Thoracic aorta (tissue), 2 donors: Measurements from ENCODE around the gene RXFP2. TPM values are rescaled to one million over a fixed set of nuclear protein-coding genes. Genes with fewer than 3 reads are reported as not detected.

Experiments
- ATAC-seq: fragments of 150-250 bp; one replicate; pipeline ENCODE4 v1.8.0; 2017; ENCODE audit warnings: low read depth; ENCODE audit not compliant: insufficient number of reproducible peaks, low FRiP score
- DNase-seq: peaks from one replicate; pipeline ENCODE4 v3.0.0-alpha.2; 2020; ENCODE audit warnings: low spot score
- H3K27ac ChIP-seq, 2 donors: fragments of 200-600 bp; sonication (generic); 1 replicate in 1 of 2; 2 replicates in 1 of 2; pipeline ENCODE4 v1.5.1; 2016; ENCODE audit warnings: mild to moderate bottlenecking in 2 of 2, moderate library complexity in 2 of 2
- H3K27me3 ChIP-seq: fragments of 200-600 bp; sonication (generic); replicated peaks from 2 replicates; pipeline ENCODE4 v1.6.0; 2016; ENCODE audit warnings: mild to moderate bottlenecking; ENCODE audit not compliant: insufficient read depth
- H3K36me3 ChIP-seq: fragments of 200-600 bp; sonication (generic); one replicate; pipeline ENCODE4 v1.5.1; 2016
- H3K4me1 ChIP-seq, 2 donors: fragments of 200-600 bp; sonication (generic); 1 replicate in 1 of 2; 2 replicates in 1 of 2; pipeline versions ENCODE4 v1.5.1 to v1.6.0; 2016; ENCODE audit warnings: low read depth in 2 of 2, mild to moderate bottlenecking in 1 of 2; ENCODE audit not compliant: control insufficient read depth in 1 of 2
- H3K4me3 ChIP-seq: fragments of 200-600 bp; sonication (generic); 2 replicates; pipeline ENCODE4 v1.5.1; 2016; ENCODE audit warnings: mild to moderate bottlenecking
- H3K9me3 ChIP-seq: fragments of 200-600 bp; sonication (generic); 2 replicates; pipeline ENCODE4 v1.5.1; 2016
- CTCF ChIP-seq: fragments of 200-600 bp; sonication (generic); IDR thresholded peaks from one replicate; pipeline ENCODE4 v1.5.1; 2019; ENCODE audit warnings: antibody characterized with exemption
- total RNA-seq, 2 donors: library from RNA; depleted of rRNA; stranded (reverse); fragments of >200 nt; gene quantifications; one replicate each; pipeline versions ENCODE4 v1.1.0 to v1.2.3, GENCODE V29; 2016

RXFP2 gene
- total RNA-seq, 2 donors from 2014 or later: 0.21 to 3.0 TPM

- no peak for TF ChIP-seq CTCF
- peak overlapping the region; percentile 56 to 62 for H3K27ac ChIP-seq
- no peak for DNase-seq
Observed at GRCh38 chr13:31846961-31847752, 107.8 kb downstream of the RXFP2 start.

GRCh38 chr13:31848621-31849020, 109.3 kb downstream of the RXFP2 start:
- no peaks in the 10 kb centered on the region for H3K36me3 ChIP-seq
- no peak overlapping the region for H3K4me3 ChIP-seq
- ATAC-seq (no peak), DNase-seq (no peak)
- H3K27me3 ChIP-seq: no peaks in the 10 kb centered on the region
- peaks cover 0 to 9% of the 10 kb centered on the region in 2 donors for H3K4me1 ChIP-seq
- H3K27ac ChIP-seq: no peak overlapping the region
- no peaks in the 10 kb centered on the region for H3K9me3 ChIP-seq
- TF ChIP-seq CTCF: no peak

More at GRCh38 chr13:31846961-31847752, 107.8 kb downstream of the RXFP2 start:
- H3K4me3 ChIP-seq: peak overlapping the region; percentile 86
- peaks cover 0 to 9% of the 10 kb centered on the region in 2 donors for H3K4me1 ChIP-seq
- no peaks in the 10 kb centered on the region for H3K9me3 ChIP-seq
- ATAC-seq: peak; percentile 49
- no peaks in the 10 kb centered on the region for H3K36me3 ChIP-seq
- H3K27me3 ChIP-seq: no peaks in the 10 kb centered on the region

GRCh38 chr13:31849206-31849605, 109.9 kb downstream of the RXFP2 start:
- H3K4me3 ChIP-seq: no peak overlapping the region
- no peaks in the 10 kb centered on the region for H3K27me3 ChIP-seq
- no peak for ATAC-seq
- TF ChIP-seq CTCF: no peak
- H3K4me1 ChIP-seq: peaks cover 0 to 9% of the 10 kb centered on the region in 2 donors
- no peaks in the 10 kb centered on the region for H3K36me3 ChIP-seq
- no peaks in the 10 kb centered on the region for H3K9me3 ChIP-seq
- H3K27ac ChIP-seq: no peak overlapping the region
- no peak for DNase-seq

- no peak for DNase-seq
- Histone ChIP-seq H3K27me3 (no peaks in the 10 kb centered on the region), H3K4me1 (peaks cover 0 to 9% of the 10 kb centered on the region in 2 donors), H3K4me3 (no peak overlapping the region), H3K27ac (no peak overlapping the region), H3K9me3 (no peaks in the 10 kb centered on the region), H3K36me3 (no peaks in the 10 kb centered on the region)
- no peak for ATAC-seq
- TF ChIP-seq CTCF: no peak
Observed at GRCh38 chr13:31850041-31850555, 110.8 kb downstream of the RXFP2 start.

GRCh38 chr13:31851216-31851615, 111.9 kb downstream of the RXFP2 start:
- H3K9me3 ChIP-seq: no peaks in the 10 kb centered on the region
- no peaks in the 10 kb centered on the region for H3K36me3 ChIP-seq
- no peak overlapping the region for H3K27ac ChIP-seq
- no peak for TF ChIP-seq CTCF
- DNase-seq (no peak), ATAC-seq (no peak)
- H3K4me1 ChIP-seq: peaks cover 0 to 9% of the 10 kb centered on the region in 2 donors
- H3K27me3 ChIP-seq: no peaks in the 10 kb centered on the region
- no peak overlapping the region for H3K4me3 ChIP-seq
